HUES64 (cell line): ENCODE data around the gene EPRS1.
A peak's percentile ranks its signal among the peaks of the same experiment; 100 is the strongest.
"Not testable (repeated sequence)": the region's sequence is repeated elsewhere in the genome, so short reads cannot be mapped to it uniquely, and the experiment has no call there.

Experiments used
- H3K27ac ChIP-seq: 2 replicates; pipeline ENCODE4 v1.7.0; 2013; ENCODE audit warnings: low read depth, low read length, inconsistent platforms
- H3K27me3 ChIP-seq: 2 replicates; pipeline ENCODE4 v1.6.1; 2013; ENCODE audit warnings: mild to moderate bottlenecking, low read length; ENCODE audit not compliant: insufficient read depth
- H3K36me3 ChIP-seq: 2 replicates; pipeline ENCODE4 v1.6.1; 2013; ENCODE audit warnings: mild to moderate bottlenecking, low read length; ENCODE audit not compliant: insufficient read depth
- H3K4me1 ChIP-seq: 2 replicates; pipeline ENCODE4 v1.6.1; 2013; ENCODE audit warnings: mild to moderate bottlenecking, low read length, moderate library complexity; ENCODE audit not compliant: insufficient read depth
- H3K4me3 ChIP-seq: 2 replicates; pipeline ENCODE4 v1.5.1; 2013; ENCODE audit warnings: mild to moderate bottlenecking, low read length, moderate library complexity
- H3K9ac ChIP-seq: 2 replicates; pipeline ENCODE4 v1.6.1; 2013; ENCODE audit warnings: mild to moderate bottlenecking, low read depth, low read length
- H3K9me3 ChIP-seq: 2 replicates; pipeline ENCODE4 v1.6.1; 2013; ENCODE audit warnings: low read depth, low read length; ENCODE audit not compliant: insufficient read depth
- WGBS: fragments of 150-250, 120-280 bp; methylation state at CpG from one replicate; pipeline ENCODE4 v1.1.7; 2013; ENCODE audit warnings: missing lambda C conversion rate; 5-methylcytosine and 5-hydroxymethylcytosine counted together

EPRS1 gene

GRCh38 chr1:220067269-220068204 is 21.2 kb upstream of the EPRS1 start:
- Histone ChIP-seq H3K4me1 (no peaks in the 10 kb centered on the region), H3K9ac (no peak overlapping the region), H3K9me3 (no peaks in the 10 kb centered on the region), H3K27me3 (no peaks in the 10 kb centered on the region), H3K4me3 (no peak overlapping the region), H3K27ac (no peak overlapping the region), H3K36me3 (peaks cover 41% of the 10 kb centered on the region)
- 96% methylated on average over 3 of the region's 3 CpGs for WGBS

GRCh38 chr1:220062629-220063028 is 16.3 kb upstream of the EPRS1 start:
- no peaks in the 10 kb centered on the region for H3K27me3 ChIP-seq
- peaks cover 8% of the 10 kb centered on the region for H3K4me1 ChIP-seq
- WGBS: 100% methylated on average over 2 of the region's 6 CpGs
- H3K27ac ChIP-seq: no peak overlapping the region
- no peaks in the 10 kb centered on the region for H3K9me3 ChIP-seq
- peaks cover 39% of the 10 kb centered on the region for H3K36me3 ChIP-seq
- no peak overlapping the region for H3K4me3 ChIP-seq
- no peak overlapping the region for H3K9ac ChIP-seq

DNA sequence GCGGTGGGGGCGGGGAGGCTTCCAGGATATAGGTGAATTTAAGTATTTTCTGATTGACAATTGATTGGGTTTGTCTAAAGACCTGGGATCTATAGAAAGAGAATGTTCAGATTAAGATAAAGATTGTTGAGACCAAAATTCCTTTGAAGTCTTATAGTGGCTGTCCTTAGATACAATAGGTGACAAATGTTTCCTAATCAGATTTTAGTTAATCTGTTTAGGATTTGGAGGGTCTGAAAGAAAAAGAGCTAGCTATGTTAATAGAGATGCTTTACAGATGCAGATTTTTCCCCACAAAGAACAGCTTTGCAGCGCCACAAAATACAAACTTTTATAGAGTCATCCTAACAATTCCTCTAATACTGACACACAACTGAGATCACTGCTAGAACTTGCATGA is 14.6 kb upstream of the EPRS1 start:
- 63% methylated on average over 3 of the region's 3 CpGs for WGBS
- H3K4me3 ChIP-seq: no peak overlapping the region
- no peak overlapping the region for H3K27ac ChIP-seq
- H3K27me3 ChIP-seq: no peaks in the 10 kb centered on the region
- peaks cover 8% of the 10 kb centered on the region for H3K4me1 ChIP-seq
- peaks cover 24% of the 10 kb centered on the region for H3K36me3 ChIP-seq
- H3K9me3 ChIP-seq: no peaks in the 10 kb centered on the region
- H3K9ac ChIP-seq: no peak overlapping the region

GRCh38 chr1:220056374-220056773 is 10.1 kb upstream of the EPRS1 start:
- Histone ChIP-seq H3K9ac (no peak overlapping the region), H3K4me1 (peaks cover 8% of the 10 kb centered on the region), H3K27me3 (no peaks in the 10 kb centered on the region), H3K27ac (no peak overlapping the region), H3K9me3 (no peaks in the 10 kb centered on the region), H3K4me3 (no peak overlapping the region), H3K36me3 (peaks cover 12% of the 10 kb centered on the region)
- WGBS: 94% methylated on average over 1 of the region's 1 CpG

DNA sequence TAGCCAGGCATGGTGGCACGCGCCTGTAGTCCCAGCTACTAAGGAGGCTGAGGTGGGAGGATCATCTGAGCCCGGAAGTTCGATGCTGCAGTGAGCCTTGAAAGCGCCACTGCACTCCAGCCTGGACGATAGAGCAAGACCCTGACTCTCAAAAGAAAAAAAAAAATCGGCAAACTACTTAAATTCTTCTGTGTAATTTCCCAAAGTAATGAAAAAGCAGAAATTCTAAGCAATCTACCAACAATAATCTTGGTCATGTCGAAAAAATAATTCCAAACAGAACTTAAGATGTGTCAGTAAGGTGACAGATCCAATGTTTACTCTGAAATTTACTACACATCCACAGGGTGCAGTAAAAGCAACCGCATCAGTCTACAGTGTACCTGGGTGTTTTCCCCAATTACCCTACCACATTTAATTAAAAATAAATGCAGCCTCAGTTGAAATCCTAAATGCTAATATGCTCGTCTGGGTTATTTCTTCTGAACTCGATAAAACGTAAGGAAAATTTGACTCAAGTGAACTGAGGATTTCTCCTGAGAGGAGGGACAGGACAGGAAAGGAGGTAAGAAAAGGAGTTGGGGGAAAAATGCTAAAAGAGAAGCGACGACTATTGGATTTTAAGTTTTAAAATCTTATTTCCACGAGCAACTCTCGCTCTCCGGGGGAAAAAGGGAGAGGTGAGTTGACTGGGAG is 801 bp downstream of the EPRS1 start:
- Histone ChIP-seq H3K27ac (peak overlapping the region; percentile 12; the same call in 1 of the 2 replicates), H3K36me3 (peaks cover 12% of the 10 kb centered on the region; the same call in 1 of the 2 replicates), H3K9ac (peak overlapping the region; percentile 82), H3K9me3 (no peaks in the 10 kb centered on the region), H3K27me3 (no peaks in the 10 kb centered on the region), H3K4me3 (peak overlapping the region; percentile 71), H3K4me1 (no peaks in the 10 kb centered on the region)
- 35% methylated on average over 17 of the region's 17 CpGs for WGBS

DNA sequence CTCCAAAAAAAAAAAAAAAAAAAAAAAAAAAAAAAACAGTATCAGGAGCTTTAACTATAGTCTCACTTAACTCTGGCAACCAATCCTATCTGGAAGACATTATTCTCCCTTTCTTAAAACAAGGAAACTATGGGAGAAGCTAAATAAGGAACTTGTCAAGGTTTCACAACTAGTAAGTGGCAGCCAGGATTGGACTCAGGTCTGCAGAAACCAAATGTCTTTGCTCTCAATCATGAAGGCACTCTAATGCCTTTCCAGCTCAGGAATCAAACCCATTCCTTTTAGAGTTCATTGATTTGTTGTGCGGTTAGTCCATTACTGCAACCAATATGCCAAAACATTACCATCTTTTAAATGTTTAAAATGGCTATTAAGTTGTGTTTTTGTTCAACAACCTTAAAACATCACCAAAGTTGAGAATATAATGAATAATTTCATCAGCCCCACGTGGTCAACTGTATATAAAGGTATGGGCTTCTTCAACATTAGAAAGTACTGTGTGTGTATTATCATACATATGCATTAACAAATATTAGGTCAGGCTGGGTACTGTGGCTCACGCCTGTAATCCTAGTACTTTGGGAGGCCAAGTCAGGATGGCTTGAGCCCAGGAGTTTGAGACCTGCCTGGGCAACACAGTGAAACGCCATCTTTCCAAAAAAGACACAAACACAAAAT is 1.5 kb downstream of the EPRS1 start:
- peak overlapping the region; percentile 82; the same call in 1 of the 2 replicates for H3K9ac ChIP-seq
- WGBS: 97% methylated on average over 3 of the region's 4 CpGs
- no peak overlapping the region for H3K27ac ChIP-seq
- H3K4me3 ChIP-seq: peak overlapping the region; percentile 71
- no peaks in the 10 kb centered on the region for H3K4me1 ChIP-seq
- no peaks in the 10 kb centered on the region for H3K9me3 ChIP-seq
- H3K27me3 ChIP-seq: no peaks in the 10 kb centered on the region
- peaks cover 18% of the 10 kb centered on the region for H3K36me3 ChIP-seq

DNA sequence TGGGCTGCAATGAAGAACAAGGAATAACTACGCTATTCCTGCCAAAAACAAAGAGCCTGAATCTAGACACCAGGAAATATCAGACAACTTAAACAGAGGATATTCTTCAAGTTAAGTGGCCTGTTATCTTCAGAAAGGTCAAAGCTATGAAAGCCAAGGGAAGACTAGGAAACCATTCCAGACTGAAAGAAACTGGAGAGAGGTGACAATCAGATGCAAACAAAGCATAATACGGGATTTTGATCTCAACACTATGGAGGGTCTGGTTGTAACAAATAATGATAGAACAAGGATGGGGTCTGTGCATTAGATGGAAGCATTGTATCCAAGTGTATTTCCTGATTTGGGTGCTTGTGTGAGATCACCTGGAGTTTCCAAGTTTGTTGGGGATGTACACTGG is 2.7 kb downstream of the EPRS1 start:
- 95% methylated on average over 2 of the region's 2 CpGs for WGBS
- H3K27ac ChIP-seq: no peak overlapping the region
- H3K9me3 ChIP-seq: no peaks in the 10 kb centered on the region
- H3K4me3 ChIP-seq: no peak overlapping the region
- H3K9ac ChIP-seq: no peak overlapping the region
- H3K27me3 ChIP-seq: no peaks in the 10 kb centered on the region
- peaks cover 30% of the 10 kb centered on the region for H3K36me3 ChIP-seq
- H3K4me1 ChIP-seq: no peaks in the 10 kb centered on the region

GRCh38 chr1:220040028-220040596 is 6.2 kb downstream of the EPRS1 start:
- Histone ChIP-seq H3K27ac (no peak overlapping the region), H3K4me1 (no peaks in the 10 kb centered on the region), H3K9ac (no peak overlapping the region), H3K36me3 (peaks cover 39% of the 10 kb centered on the region), H3K27me3 (no peaks in the 10 kb centered on the region), H3K4me3 (no peak overlapping the region), H3K9me3 (no peaks in the 10 kb centered on the region)
- WGBS: 97% methylated on average over 2 of the region's 5 CpGs

GRCh38 chr1:220038640-220039039 is 7.7 kb downstream of the EPRS1 start:
- Histone ChIP-seq H3K9me3 (no peaks in the 10 kb centered on the region), H3K27me3 (no peaks in the 10 kb centered on the region)

GRCh38 chr1:220037810-220038209 is 8.5 kb downstream of the EPRS1 start:
- not testable (repeated sequence) for H3K9ac ChIP-seq, H3K4me3 ChIP-seq, H3K27ac ChIP-seq, H3K9me3 ChIP-seq, H3K27me3 ChIP-seq, H3K4me1 ChIP-seq
- 86% methylated on average over 1 of the region's 3 CpGs for whole genome bisulfite sequencing
- H3K36me3 ChIP-seq: peaks cover 51% of the 10 kb centered on the region

More at GRCh38 chr1:220038640-220039039, 7.7 kb downstream of the EPRS1 start:
- H3K27ac ChIP-seq: no peak overlapping the region
- no peaks in the 10 kb centered on the region for H3K4me1 ChIP-seq
- no peak overlapping the region for H3K9ac ChIP-seq
- peaks cover 47% of the 10 kb centered on the region for H3K36me3 ChIP-seq
- 98% methylated on average over 4 of the region's 4 CpGs for WGBS
- H3K4me3 ChIP-seq: no peak overlapping the region
